AG09309 (cell line): ENCODE data around the gene AP4S1.

ENCODE experiments used
- DNase-seq: peaks from one replicate; pipeline ENCODE4 v3.0.0-alpha.2; 2010; ENCODE audit warnings: low read depth
- H3K4me3 ChIP-seq: 2 replicates; pipeline ENCODE4 v1.5.1; 2011; ENCODE audit warnings: mild to moderate bottlenecking, low read depth, low read length, moderate library complexity; ENCODE audit not compliant: control insufficient read depth
- TF ChIP-seq, protein P1 (sequence below): IDR thresholded peaks from 2 replicates; pipeline ENCODE4 v1.5.1; 2011; ENCODE audit warnings: mild to moderate bottlenecking, low read depth, low read length, inconsistent platforms; ENCODE audit not compliant: insufficient read depth, control insufficient read depth; ENCODE audit errors: missing control alignments

AP4S1 gene

DNA sequence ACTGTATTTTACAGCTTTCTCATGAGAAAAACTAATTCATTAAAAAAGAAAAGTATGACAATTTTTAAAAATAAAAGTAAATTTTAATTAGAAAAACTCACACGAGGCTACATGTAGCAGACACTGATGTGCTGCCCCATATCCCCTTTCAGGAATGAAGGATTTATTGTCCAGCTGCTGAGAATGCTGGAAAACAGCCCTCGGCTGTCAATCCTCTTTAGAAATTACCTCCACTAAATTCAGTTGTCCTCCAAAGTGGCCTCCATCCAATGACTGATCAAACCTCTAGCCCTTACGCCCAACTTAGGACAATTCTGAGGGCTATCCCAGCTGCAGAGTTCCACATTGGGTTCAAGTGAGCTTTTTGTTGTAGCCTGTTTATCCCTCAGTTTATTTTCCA is 29.8 kb upstream of the AP4S1 start:
- H3K4me3 ChIP-seq: no peak overlapping the region
- DNase-seq: no peak
- TF ChIP-seq, protein P1, sequence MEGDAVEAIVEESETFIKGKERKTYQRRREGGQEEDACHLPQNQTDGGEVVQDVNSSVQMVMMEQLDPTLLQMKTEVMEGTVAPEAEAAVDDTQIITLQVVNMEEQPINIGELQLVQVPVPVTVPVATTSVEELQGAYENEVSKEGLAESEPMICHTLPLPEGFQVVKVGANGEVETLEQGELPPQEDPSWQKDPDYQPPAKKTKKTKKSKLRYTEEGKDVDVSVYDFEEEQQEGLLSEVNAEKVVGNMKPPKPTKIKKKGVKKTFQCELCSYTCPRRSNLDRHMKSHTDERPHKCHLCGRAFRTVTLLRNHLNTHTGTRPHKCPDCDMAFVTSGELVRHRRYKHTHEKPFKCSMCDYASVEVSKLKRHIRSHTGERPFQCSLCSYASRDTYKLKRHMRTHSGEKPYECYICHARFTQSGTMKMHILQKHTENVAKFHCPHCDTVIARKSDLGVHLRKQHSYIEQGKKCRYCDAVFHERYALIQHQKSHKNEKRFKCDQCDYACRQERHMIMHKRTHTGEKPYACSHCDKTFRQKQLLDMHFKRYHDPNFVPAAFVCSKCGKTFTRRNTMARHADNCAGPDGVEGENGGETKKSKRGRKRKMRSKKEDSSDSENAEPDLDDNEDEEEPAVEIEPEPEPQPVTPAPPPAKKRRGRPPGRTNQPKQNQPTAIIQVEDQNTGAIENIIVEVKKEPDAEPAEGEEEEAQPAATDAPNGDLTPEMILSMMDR: no peak

DNA sequence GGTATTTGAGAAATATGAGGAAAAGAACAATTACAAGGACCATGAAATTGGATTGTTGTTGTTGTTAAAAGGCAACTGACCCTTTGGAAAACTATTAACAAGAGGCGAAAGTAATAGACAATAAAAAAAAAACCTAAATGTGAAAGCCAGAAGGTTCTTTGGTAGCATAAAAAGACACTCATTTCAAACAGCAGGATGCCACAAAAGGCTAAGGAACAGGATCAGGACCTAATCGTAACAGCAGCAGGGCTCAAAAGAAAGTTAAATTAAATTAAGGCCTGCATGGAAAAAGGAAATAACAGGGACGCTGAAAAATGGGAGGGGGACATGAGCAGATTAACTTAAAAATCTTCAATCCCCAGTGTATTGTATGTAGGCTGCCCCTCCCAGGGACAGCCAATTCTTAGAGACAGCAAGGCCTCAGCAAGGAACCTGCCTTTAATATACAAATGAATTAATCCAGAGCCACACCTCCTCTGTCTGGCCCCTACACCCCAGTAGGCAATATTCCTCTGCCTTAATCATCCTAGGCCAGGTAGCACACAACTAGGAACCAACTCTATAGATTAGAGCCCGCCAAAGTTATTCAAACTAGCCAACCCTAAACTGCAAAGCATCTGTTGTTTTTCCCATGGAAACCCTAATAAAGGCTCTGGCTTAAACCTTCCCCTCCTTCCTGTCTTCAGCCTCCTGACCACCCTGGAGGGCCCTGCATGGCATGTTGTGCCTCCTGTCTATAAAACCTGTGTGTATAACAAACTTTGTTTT is 28.4 kb upstream of the AP4S1 start:
- TF ChIP-seq, protein P1: no peak
- no peak for DNase-seq
- no peak overlapping the region for H3K4me3 ChIP-seq

DNA sequence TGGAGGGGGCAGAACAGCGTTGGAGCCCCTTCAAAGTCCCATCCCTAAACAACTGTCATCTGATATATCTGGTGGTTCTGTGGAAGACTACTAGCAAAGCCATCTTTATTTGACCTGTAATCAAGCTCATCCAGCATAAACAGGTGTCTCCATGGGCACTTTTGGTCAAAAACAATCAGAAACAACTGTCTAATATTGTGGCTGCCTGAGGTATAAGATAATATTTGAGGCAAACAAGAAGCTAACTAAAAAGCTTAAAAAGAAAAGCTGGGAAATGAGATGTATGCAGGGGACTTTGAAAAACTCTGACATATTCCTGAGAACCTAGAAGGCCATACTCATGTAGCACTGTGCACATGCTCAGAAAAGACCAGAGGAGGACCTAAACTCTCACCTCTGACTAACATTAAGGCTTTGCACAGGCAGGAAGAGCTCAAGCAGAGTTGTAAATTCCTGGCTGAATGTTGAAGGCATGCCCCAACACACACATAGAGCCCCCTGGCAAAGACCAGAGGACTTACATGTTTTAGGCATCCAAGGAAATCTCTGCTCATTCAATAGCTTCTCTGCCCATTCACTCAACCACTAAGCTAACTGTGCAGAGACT is 27.2 kb upstream of the AP4S1 start:
- no peak for DNase-seq
- TF ChIP-seq, protein P1: no peak
- no peak overlapping the region for H3K4me3 ChIP-seq

DNA sequence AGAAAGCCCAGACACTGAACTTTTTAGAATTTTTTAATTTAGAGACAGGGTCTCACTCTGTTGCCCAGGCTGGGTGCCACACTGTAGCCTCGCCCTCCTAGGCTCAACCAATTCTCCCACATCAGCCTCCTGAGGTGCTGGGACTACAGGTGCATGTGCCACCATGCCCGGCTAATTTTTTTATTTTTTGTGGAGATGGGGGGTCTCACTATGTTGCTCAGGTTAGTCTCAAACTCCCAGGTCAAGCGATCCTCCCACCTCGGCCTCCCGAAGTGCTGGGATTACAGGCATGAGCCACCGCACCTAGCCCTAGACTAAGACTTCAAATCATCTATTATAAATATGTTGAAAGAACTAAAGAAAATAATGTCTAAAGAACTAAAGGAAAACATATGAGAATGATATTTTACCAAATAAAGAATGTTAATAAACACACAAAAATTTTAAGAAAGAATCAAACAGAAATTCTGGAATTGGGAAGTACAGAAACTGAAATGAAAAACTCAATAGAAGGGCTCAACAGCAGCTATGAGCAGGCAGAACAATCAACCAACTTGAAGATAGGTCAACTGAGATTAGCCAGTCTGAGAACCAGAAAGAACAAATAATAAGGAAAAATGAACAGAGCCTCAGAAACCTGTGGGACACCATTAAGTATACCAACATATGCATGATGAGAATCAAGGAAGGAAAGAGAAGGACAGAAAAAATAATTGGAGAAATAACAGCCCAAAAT is 26.2 kb upstream of the AP4S1 start:
- H3K4me3 ChIP-seq: no peak overlapping the region
- DNase-seq: no peak
- TF ChIP-seq, protein P1: no peak

DNA sequence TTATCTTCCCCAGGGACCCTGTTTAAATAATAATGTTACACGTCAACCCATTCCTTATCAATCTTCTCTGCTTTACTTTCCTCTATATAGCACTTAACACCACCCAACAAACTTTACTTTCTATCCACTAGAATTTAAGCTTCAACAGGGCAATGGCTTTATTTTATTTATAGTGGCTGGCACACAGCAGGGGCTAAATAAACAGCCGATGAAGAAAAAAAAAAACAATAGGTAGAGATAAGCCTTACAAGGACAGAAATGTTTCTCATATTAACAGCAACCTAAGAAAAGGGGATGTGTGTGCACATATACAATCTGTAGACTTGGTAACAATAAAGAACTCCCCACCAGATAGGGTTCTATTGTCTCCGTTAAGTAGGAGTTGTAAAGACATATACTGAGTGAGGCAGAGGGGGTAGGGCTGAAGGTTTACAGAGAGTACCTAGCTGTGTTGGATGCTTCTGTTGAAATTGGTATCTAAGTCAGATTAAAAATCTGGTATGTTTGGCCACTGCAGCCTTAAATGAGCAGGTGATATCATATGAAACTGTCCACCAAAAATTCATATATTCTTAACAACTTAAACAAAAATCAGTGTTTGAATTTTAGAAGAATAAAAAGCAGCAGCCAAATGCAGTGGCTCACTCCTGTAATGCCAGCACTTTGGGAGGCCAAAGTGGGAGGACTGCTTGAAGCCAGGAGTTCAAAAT is 24.7 kb upstream of the AP4S1 start:
- no peak for DNase-seq
- TF ChIP-seq, protein P1: no peak
- H3K4me3 ChIP-seq: no peak overlapping the region

DNA sequence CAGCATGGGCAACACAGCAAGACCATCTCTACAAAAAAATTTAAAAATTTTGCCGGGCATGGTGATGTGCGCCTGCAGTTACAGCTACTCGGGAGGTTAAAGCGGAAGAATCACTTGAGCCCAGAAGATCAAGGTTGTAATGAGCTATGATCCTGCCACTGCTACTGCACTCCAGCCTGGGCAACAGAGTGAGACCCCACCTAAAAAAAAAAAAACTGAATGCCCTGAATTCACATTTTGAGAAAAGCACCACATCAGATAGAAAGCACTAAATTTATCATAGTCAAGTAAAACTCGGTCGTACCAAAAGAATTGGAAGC is 24.1 kb upstream of the AP4S1 start:
- no peak overlapping the region for H3K4me3 ChIP-seq
- no peak for DNase-seq
- TF ChIP-seq, protein P1: no peak
